Midbrain (tissue), 1 donor: Measurements from ENCODE around the gene SIKE1.
"Not testable (repeated sequence)": the region's sequence is repeated elsewhere in the genome, so short reads cannot be mapped to it uniquely, and the experiment has no call there.

Experiments used
- DNase-seq: peaks from one replicate; lab custom pipeline; 2025; lab: John Stamatoyannopoulos, UW

SIKE1 gene

GRCh38 chr1:114755006-114755931 is 25.2 kb downstream of the SIKE1 start:
- DNase-seq = no peak

- not testable (repeated sequence) for DNase-seq
Observed at GRCh38 chr1:114753702-114754101, 26.8 kb downstream of the SIKE1 start.

- DNase-seq = no peak
Observed at GRCh38 chr1:114753143-114753542, 27.3 kb downstream of the SIKE1 start.

- DNase-seq = no peak
Observed at GRCh38 chr1:114750780-114751179, 29.7 kb downstream of the SIKE1 start.

GRCh38 chr1:114749835-114750234 is 30.6 kb downstream of the SIKE1 start:
- DNase-seq = no peak

GRCh38 chr1:114746450-114747121 is 33.9 kb downstream of the SIKE1 start:
- DNase-seq = no peak

GRCh38 chr1:114745291-114745690 is 35.2 kb downstream of the SIKE1 start:
- no peak for DNase-seq

- DNase-seq = no peak
Observed at GRCh38 chr1:114741963-114742746, 38.3 kb downstream of the SIKE1 start.

- DNase-seq = no peak
Observed at GRCh38 chr1:114740331-114740730, 40.2 kb downstream of the SIKE1 start.

GRCh38 chr1:114737314-114737849 is 43.1 kb downstream of the SIKE1 start:
- DNase-seq = no peak

- DNase-seq = no peak
Observed at GRCh38 chr1:114735479-114735878, 45.0 kb downstream of the SIKE1 start.

GRCh38 chr1:114729782-114730181 is 50.7 kb downstream of the SIKE1 start:
- no peak for DNase-seq

GRCh38 chr1:114728553-114728952 is 51.9 kb downstream of the SIKE1 start:
- no peak for DNase-seq

- no peak for DNase-seq
Observed at GRCh38 chr1:114725230-114725629, 55.3 kb downstream of the SIKE1 start.

GRCh38 chr1:114723915-114724314 is 56.6 kb downstream of the SIKE1 start:
- no peak for DNase-seq

- DNase-seq = no peak
Observed at GRCh38 chr1:114723457-114723856, 57.0 kb downstream of the SIKE1 start.

GRCh38 chr1:114720492-114720891 is 60.0 kb downstream of the SIKE1 start:
- no peak for DNase-seq
